Measurements from ENCODE around the gene TRAF7. TPM values are rescaled to one million over a fixed set of nuclear protein-coding genes. Genes with fewer than 3 reads are reported as not detected.

TRAF7 gene
- total RNA-seq, 2 experiments from 2014 or later, result 19.9 to 24.0 TPM

- Histone ChIP-seq H3K4me1 (ENCODE audit: insufficient read depth, low read length) (no peaks in the 10 kb centered on the region), H3K36me3 (ENCODE audit: insufficient read depth, low read length) (peaks cover 46% of the 10 kb centered on the region), H3K4me3 (ENCODE audit: low read length) (no peak overlapping the region), H3K27ac (ENCODE audit: low read depth in 1 of 2, low read length in 2 of 2) (no peak overlapping the region), H3K9me3 (ENCODE audit: control insufficient read depth in 1 of 2, insufficient read depth in 1 of 2, low read length in 2 of 2) (no peaks in the 10 kb centered on the region), H3K27me3 (ENCODE audit: control insufficient read depth in 1 of 2, insufficient read depth in 2 of 2, low read length in 2 of 2) (no peaks in the 10 kb centered on the region)
- CTCF ChIA-PET, result no interaction called here
- Mint-ChIP-seq H3K4me1 (ENCODE audit: low read depth) (no peaks in the 10 kb centered on the region), H3K9me3 (no peaks in the 10 kb centered on the region), H3K36me3 (ENCODE audit: low read depth) (peaks cover 9% of the 10 kb centered on the region), H3K27me3 (no peaks in the 10 kb centered on the region), H3K27ac (no peak overlapping the region), H3K4me3 (no peak overlapping the region)
- intact Hi-C loops (cut with DNase I, micrococcal nuclease), result no loop called here
- ATAC-seq (ENCODE audit: poor library complexity) (no peak), DNase-seq (no peak)
- POLR2A ChIA-PET, result no interaction called here
- no peak for TF ChIP-seq CTCF (IDR thresholded peaks at IDR 0.05)
Measured at GRCh38 chr16:2174396-2175131, 19.0 kb downstream of the TRAF7 start.

GRCh38 chr16:2175454-2175853 lies 19.9 kb downstream of the TRAF7 start:
- ATAC-seq (ENCODE audit: poor library complexity) (no peak), DNase-seq (no peak)
- H3K4me1 ChIP-seq (ENCODE audit: insufficient read depth, low read length), result no peaks in the 10 kb centered on the region
- no peak overlapping the region for H3K4me3 Mint-ChIP-seq
- no peaks in the 10 kb centered on the region for H3K9me3 Mint-ChIP-seq
- no peaks in the 10 kb centered on the region for H3K9me3 ChIP-seq (ENCODE audit: control insufficient read depth in 1 of 2, insufficient read depth in 1 of 2, low read length in 2 of 2)
- H3K27me3 ChIP-seq (ENCODE audit: control insufficient read depth in 1 of 2, insufficient read depth in 2 of 2, low read length in 2 of 2), result no peaks in the 10 kb centered on the region
- no peak overlapping the region for H3K4me3 ChIP-seq (ENCODE audit: low read length)
- intact Hi-C loops (cut with DNase I, micrococcal nuclease), result no loop called here
- no peak for TF ChIP-seq CTCF (IDR thresholded peaks at IDR 0.05)
- no peak overlapping the region for H3K27ac ChIP-seq (ENCODE audit: low read depth in 1 of 2, low read length in 2 of 2)
- ChIA-PET CTCF (no interaction called here), POLR2A (no interaction called here)
- no peaks in the 10 kb centered on the region for H3K27me3 Mint-ChIP-seq
- H3K4me1 Mint-ChIP-seq (ENCODE audit: low read depth), result no peaks in the 10 kb centered on the region
- H3K36me3 Mint-ChIP-seq (ENCODE audit: low read depth), result peaks cover 9% of the 10 kb centered on the region
- H3K27ac Mint-ChIP-seq, result no peak overlapping the region
- peaks cover 44% of the 10 kb centered on the region for H3K36me3 ChIP-seq (ENCODE audit: insufficient read depth, low read length)

- Histone ChIP-seq H3K27ac (ENCODE audit: low read depth in 1 of 2, low read length in 2 of 2) (no peak overlapping the region), H3K27me3 (ENCODE audit: control insufficient read depth in 1 of 2, insufficient read depth in 2 of 2, low read length in 2 of 2) (no peaks in the 10 kb centered on the region), H3K4me3 (ENCODE audit: low read length) (no peak overlapping the region), H3K36me3 (ENCODE audit: insufficient read depth, low read length) (peaks cover 40% of the 10 kb centered on the region), H3K4me1 (ENCODE audit: insufficient read depth, low read length) (no peaks in the 10 kb centered on the region), H3K9me3 (ENCODE audit: control insufficient read depth in 1 of 2, insufficient read depth in 1 of 2, low read length in 2 of 2) (no peaks in the 10 kb centered on the region)
- peaks cover 9% of the 10 kb centered on the region for H3K36me3 Mint-ChIP-seq (ENCODE audit: low read depth)
- intact Hi-C loops (cut with DNase I, micrococcal nuclease), result no loop called here
- H3K9me3 Mint-ChIP-seq, result no peaks in the 10 kb centered on the region
- H3K27me3 Mint-ChIP-seq, result no peaks in the 10 kb centered on the region
- no peak overlapping the region for H3K4me3 Mint-ChIP-seq
- CTCF ChIA-PET, result interaction anchor here (0.6 kb wide), 1 partner anchor 879 kb away, joined by 4 read pairs; no protein-coding TSS in a partner anchor
- no peak for TF ChIP-seq CTCF (IDR thresholded peaks at IDR 0.05)
- no peak for ATAC-seq (ENCODE audit: poor library complexity)
- POLR2A ChIA-PET, result no interaction called here
- no peaks in the 10 kb centered on the region for H3K4me1 Mint-ChIP-seq (ENCODE audit: low read depth)
- DNase-seq, result no peak
- H3K27ac Mint-ChIP-seq, result no peak overlapping the region
Measured at GRCh38 chr16:2176047-2176446, 20.5 kb downstream of the TRAF7 start.

Data from CD4-positive, alpha-beta T cell (primary cell).